ENCODE results near the gene PDZRN3. TPM values are rescaled to one million over a fixed set of nuclear protein-coding genes. Genes with fewer than 3 reads are reported as not detected.

PDZRN3 gene
- not detected for total RNA-seq

- Mint-ChIP-seq H3K36me3 (ENCODE audit: low read depth) (no peaks in the 10 kb centered on the region), H3K9me3 (ENCODE audit: insufficient read depth) (no peaks in the 10 kb centered on the region), H3K27ac (no peak within 1 kb of the TSS), H3K4me1 (ENCODE audit: low read depth) (no peaks in the 10 kb centered on the region), H3K27me3 (ENCODE audit: low read depth) (peaks cover 11% of the 10 kb centered on the region), H3K4me3 (no peak within 1 kb of the TSS)
- CTCF ChIA-PET = no interaction called here
- DNase-seq (no peak), ATAC-seq (no peak)
- POLR2A ChIA-PET = no interaction called here
Observed at GRCh38 chr3:73624821-73625665, at the start of gene PDZRN3. PDZRN3 (minus strand) TSS chr3:73624941.

- Mint-ChIP-seq H3K4me1 (ENCODE audit: low read depth) (no peaks in the 10 kb centered on the region), H3K36me3 (ENCODE audit: low read depth) (no peaks in the 10 kb centered on the region), H3K9me3 (ENCODE audit: insufficient read depth) (no peaks in the 10 kb centered on the region), H3K27me3 (ENCODE audit: low read depth) (no peaks in the 10 kb centered on the region), H3K27ac (no peak overlapping the region), H3K4me3 (no peak overlapping the region)
- no peak for ATAC-seq
- POLR2A ChIA-PET = no interaction called here
- CTCF ChIA-PET = no interaction called here
- no peak for DNase-seq
Observed at GRCh38 chr3:73674280-73674679, 49.5 kb upstream of the PDZRN3 start.

DNA sequence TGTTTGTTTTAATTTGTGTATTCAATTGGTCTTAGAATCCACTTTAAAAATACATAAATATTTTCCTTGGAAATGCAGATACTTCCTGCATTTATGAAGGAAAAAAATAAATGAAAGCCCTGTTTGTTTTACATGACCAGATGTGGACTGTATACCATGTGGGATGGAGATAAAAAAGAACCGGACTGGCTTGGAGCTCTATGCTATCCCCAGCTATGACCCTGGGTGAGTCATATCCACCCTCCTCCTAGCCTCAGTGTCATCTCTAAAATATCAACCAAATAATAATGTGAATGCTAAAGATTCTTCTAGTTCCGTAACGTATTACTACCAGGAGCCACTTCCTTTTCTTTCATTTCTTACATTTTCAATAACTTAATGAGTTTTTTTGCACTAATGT lies 44.5 kb upstream of the PDZRN3 start:
- no peaks in the 10 kb centered on the region for H3K27me3 Mint-ChIP-seq (ENCODE audit: low read depth)
- ChIA-PET CTCF (no interaction called here), POLR2A (no interaction called here)
- no peak for ATAC-seq
- no peaks in the 10 kb centered on the region for H3K36me3 Mint-ChIP-seq (ENCODE audit: low read depth)
- H3K27ac Mint-ChIP-seq = no peak overlapping the region
- DNase-seq = no peak
- H3K4me1 Mint-ChIP-seq (ENCODE audit: low read depth) = no peaks in the 10 kb centered on the region
- no peaks in the 10 kb centered on the region for H3K9me3 Mint-ChIP-seq (ENCODE audit: insufficient read depth)
- H3K4me3 Mint-ChIP-seq = no peak overlapping the region

- ChIA-PET POLR2A (no interaction called here), CTCF (no interaction called here)
- H3K4me1 Mint-ChIP-seq (ENCODE audit: low read depth) = no peaks in the 10 kb centered on the region
- no peaks in the 10 kb centered on the region for H3K9me3 Mint-ChIP-seq (ENCODE audit: insufficient read depth)
- no peaks in the 10 kb centered on the region for H3K36me3 Mint-ChIP-seq (ENCODE audit: low read depth)
- H3K27ac Mint-ChIP-seq = no peak overlapping the region
- no peak overlapping the region for H3K4me3 Mint-ChIP-seq
- no peak for ATAC-seq
- DNase-seq = no peak
- no peaks in the 10 kb centered on the region for H3K27me3 Mint-ChIP-seq (ENCODE audit: low read depth)
Observed at GRCh38 chr3:73668391-73668790, 43.6 kb upstream of the PDZRN3 start.

GRCh38 chr3:73667889-73668288 lies 43.1 kb upstream of the PDZRN3 start:
- ATAC-seq (no peak), DNase-seq (no peak)
- ChIA-PET CTCF (no interaction called here), POLR2A (no interaction called here)
- Mint-ChIP-seq H3K27ac (no peak overlapping the region), H3K4me1 (ENCODE audit: low read depth) (no peaks in the 10 kb centered on the region), H3K4me3 (no peak overlapping the region), H3K27me3 (ENCODE audit: low read depth) (no peaks in the 10 kb centered on the region), H3K9me3 (ENCODE audit: insufficient read depth) (no peaks in the 10 kb centered on the region), H3K36me3 (ENCODE audit: low read depth) (no peaks in the 10 kb centered on the region)

- ChIA-PET CTCF (no interaction called here), POLR2A (no interaction called here)
- no peaks in the 10 kb centered on the region for H3K36me3 Mint-ChIP-seq (ENCODE audit: low read depth)
- no peaks in the 10 kb centered on the region for H3K27me3 Mint-ChIP-seq (ENCODE audit: low read depth)
- ATAC-seq = no peak
- no peak overlapping the region for H3K27ac Mint-ChIP-seq
- no peak for DNase-seq
- H3K4me3 Mint-ChIP-seq = no peak overlapping the region
- no peaks in the 10 kb centered on the region for H3K4me1 Mint-ChIP-seq (ENCODE audit: low read depth)
- H3K9me3 Mint-ChIP-seq (ENCODE audit: insufficient read depth) = no peaks in the 10 kb centered on the region
Observed at GRCh38 chr3:73665286-73665685, 40.5 kb upstream of the PDZRN3 start.

DNA sequence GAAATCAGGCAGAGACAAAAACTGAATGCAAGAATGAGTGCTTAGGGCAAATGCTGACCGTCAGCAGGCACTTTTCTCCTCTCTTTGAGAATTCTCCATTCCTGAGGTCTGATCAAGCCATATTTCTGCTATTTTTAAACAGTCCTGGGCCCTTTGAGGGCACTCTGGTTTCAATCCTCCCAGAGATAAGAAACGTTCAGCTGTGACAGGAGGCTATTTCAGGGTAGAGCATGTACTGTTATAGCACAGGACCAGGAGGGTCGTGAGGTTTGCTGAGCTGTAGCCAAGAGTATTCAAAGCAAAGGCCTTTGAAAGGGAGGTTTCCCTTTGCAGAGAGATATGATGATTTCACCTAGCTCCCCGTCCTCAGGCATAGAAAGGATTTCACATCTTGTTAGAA lies 39.6 kb upstream of the PDZRN3 start:
- H3K27ac Mint-ChIP-seq = no peak overlapping the region
- DNase-seq = no peak
- ATAC-seq = no peak
- H3K9me3 Mint-ChIP-seq (ENCODE audit: insufficient read depth) = no peaks in the 10 kb centered on the region
- H3K4me1 Mint-ChIP-seq (ENCODE audit: low read depth) = no peaks in the 10 kb centered on the region
- H3K4me3 Mint-ChIP-seq = no peak overlapping the region
- ChIA-PET POLR2A (no interaction called here), CTCF (no interaction called here)
- H3K27me3 Mint-ChIP-seq (ENCODE audit: low read depth) = no peaks in the 10 kb centered on the region
- no peaks in the 10 kb centered on the region for H3K36me3 Mint-ChIP-seq (ENCODE audit: low read depth)

GRCh38 chr3:73663495-73663894 lies 38.8 kb upstream of the PDZRN3 start:
- DNase-seq (no peak), ATAC-seq (no peak)
- CTCF ChIA-PET = no interaction called here
- H3K9me3 Mint-ChIP-seq (ENCODE audit: insufficient read depth) = no peaks in the 10 kb centered on the region
- H3K27ac Mint-ChIP-seq = no peak overlapping the region
- no peaks in the 10 kb centered on the region for H3K4me1 Mint-ChIP-seq (ENCODE audit: low read depth)
- POLR2A ChIA-PET = no interaction called here
- H3K36me3 Mint-ChIP-seq (ENCODE audit: low read depth) = no peaks in the 10 kb centered on the region
- no peak overlapping the region for H3K4me3 Mint-ChIP-seq
- H3K27me3 Mint-ChIP-seq (ENCODE audit: low read depth) = no peaks in the 10 kb centered on the region

- H3K9me3 Mint-ChIP-seq (ENCODE audit: insufficient read depth) = no peaks in the 10 kb centered on the region
- POLR2A ChIA-PET = no interaction called here
- H3K36me3 Mint-ChIP-seq (ENCODE audit: low read depth) = no peaks in the 10 kb centered on the region
- H3K4me1 Mint-ChIP-seq (ENCODE audit: low read depth) = no peaks in the 10 kb centered on the region
- H3K27me3 Mint-ChIP-seq (ENCODE audit: low read depth) = no peaks in the 10 kb centered on the region
- ATAC-seq (no peak), DNase-seq (no peak)
- no peak overlapping the region for H3K4me3 Mint-ChIP-seq
- no peak overlapping the region for H3K27ac Mint-ChIP-seq
- CTCF ChIA-PET = no interaction called here
Observed at GRCh38 chr3:73661265-73661664, 36.5 kb upstream of the PDZRN3 start.

GRCh38 chr3:73658227-73658626 lies 33.5 kb upstream of the PDZRN3 start:
- no peaks in the 10 kb centered on the region for H3K4me1 Mint-ChIP-seq (ENCODE audit: low read depth)
- no peak for DNase-seq
- no peak for ATAC-seq
- CTCF ChIA-PET = no interaction called here
- POLR2A ChIA-PET = no interaction called here
- H3K9me3 Mint-ChIP-seq (ENCODE audit: insufficient read depth) = no peaks in the 10 kb centered on the region
- H3K27me3 Mint-ChIP-seq (ENCODE audit: low read depth) = no peaks in the 10 kb centered on the region
- H3K36me3 Mint-ChIP-seq (ENCODE audit: low read depth) = no peaks in the 10 kb centered on the region
- no peak overlapping the region for H3K4me3 Mint-ChIP-seq
- H3K27ac Mint-ChIP-seq = no peak overlapping the region

- ChIA-PET CTCF (no interaction called here), POLR2A (no interaction called here)
- no peak overlapping the region for H3K27ac Mint-ChIP-seq
- no peak for ATAC-seq
- no peak overlapping the region for H3K4me3 Mint-ChIP-seq
- no peaks in the 10 kb centered on the region for H3K9me3 Mint-ChIP-seq (ENCODE audit: insufficient read depth)
- no peaks in the 10 kb centered on the region for H3K4me1 Mint-ChIP-seq (ENCODE audit: low read depth)
- H3K27me3 Mint-ChIP-seq (ENCODE audit: low read depth) = no peaks in the 10 kb centered on the region
- DNase-seq = no peak
- H3K36me3 Mint-ChIP-seq (ENCODE audit: low read depth) = no peaks in the 10 kb centered on the region
Observed at GRCh38 chr3:73657186-73657585, 32.4 kb upstream of the PDZRN3 start.

DNA sequence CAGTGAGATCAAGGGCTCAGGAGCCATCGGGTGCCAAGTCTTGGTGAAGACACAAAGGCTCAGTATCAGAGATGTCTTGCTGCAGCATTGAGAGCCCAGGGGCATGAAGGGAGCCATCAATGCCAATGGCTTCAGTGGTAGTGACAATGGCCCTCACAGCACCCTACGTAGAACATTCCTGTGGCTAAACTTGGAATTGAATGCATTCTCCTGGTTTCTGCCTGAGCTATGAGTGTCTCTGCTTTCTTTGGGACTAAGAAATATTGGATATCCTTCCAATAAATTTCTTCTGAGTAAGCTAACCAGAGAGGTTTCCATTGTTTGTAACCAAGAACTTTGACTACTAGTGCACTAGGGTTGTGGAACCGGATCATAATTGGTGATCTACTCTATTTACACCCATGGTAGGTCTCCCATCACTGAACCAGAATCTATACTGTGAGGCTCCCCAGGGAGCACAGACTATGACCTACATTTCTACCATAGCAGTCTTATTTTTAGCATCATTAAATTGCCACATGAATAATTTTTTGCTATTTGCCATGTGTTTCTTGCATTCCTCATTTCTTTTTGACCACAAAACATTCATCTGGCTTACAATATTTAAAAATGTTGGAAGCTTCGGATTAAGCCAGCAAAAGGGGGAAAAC lies 31.6 kb upstream of the PDZRN3 start:
- Mint-ChIP-seq H3K36me3 (ENCODE audit: low read depth) (no peaks in the 10 kb centered on the region), H3K4me1 (ENCODE audit: low read depth) (no peaks in the 10 kb centered on the region), H3K27ac (no peak overlapping the region), H3K27me3 (ENCODE audit: low read depth) (no peaks in the 10 kb centered on the region), H3K4me3 (no peak overlapping the region), H3K9me3 (ENCODE audit: insufficient read depth) (no peaks in the 10 kb centered on the region)
- no peak for ATAC-seq
- DNase-seq = no peak
- ChIA-PET CTCF (no interaction called here), POLR2A (no interaction called here)

- POLR2A ChIA-PET = no interaction called here
- DNase-seq = no peak
- no peak overlapping the region for H3K4me3 Mint-ChIP-seq
- H3K27me3 Mint-ChIP-seq (ENCODE audit: low read depth) = no peaks in the 10 kb centered on the region
- H3K36me3 Mint-ChIP-seq (ENCODE audit: low read depth) = no peaks in the 10 kb centered on the region
- CTCF ChIA-PET = no interaction called here
- H3K27ac Mint-ChIP-seq = no peak overlapping the region
- no peaks in the 10 kb centered on the region for H3K9me3 Mint-ChIP-seq (ENCODE audit: insufficient read depth)
- H3K4me1 Mint-ChIP-seq (ENCODE audit: low read depth) = no peaks in the 10 kb centered on the region
- no peak for ATAC-seq
Observed at GRCh38 chr3:73655197-73655596, 30.5 kb upstream of the PDZRN3 start.

All from activated CD8-positive, alpha-beta T cell treated with anti-CD3 and anti-CD28 coated beads, Interleukin-2, amount 10 ng/mL, durations not matched to agents 7 days and 5 days (primary cell).